SK-N-SH treated with all-trans-retinoic acid at 6 μM for 48 hours (cell line): ENCODE measurements around the gene UNC5B.

Experiments used
- CREB5 ChIP-seq: fragments of 250-450 bp; sonication (Bioruptor Pico); IDR thresholded peaks from 2 replicates; pipeline ENCODE4 v1.5.1; 2020; ENCODE audit warnings: low read depth, mild to moderate bottlenecking, moderate library complexity
- CSRNP3 ChIP-seq: fragments of 250-450 bp; sonication (Bioruptor Pico); IDR thresholded peaks from 2 replicates; pipeline ENCODE4 v1.5.1; 2021; ENCODE audit warnings: mild to moderate bottlenecking, moderate library complexity
- ESRRG ChIP-seq: fragments of 250-450 bp; sonication (Bioruptor Pico); IDR thresholded peaks from 2 replicates; pipeline ENCODE4 v1.6.1; 2021; ENCODE audit warnings: mild to moderate bottlenecking
- GLIS3 ChIP-seq: fragments of 250-450 bp; sonication (Bioruptor Pico); IDR thresholded peaks from 2 replicates; pipeline ENCODE4 v1.5.0; 2020; ENCODE audit warnings: mild to moderate bottlenecking, moderate library complexity
- POU6F1 ChIP-seq: fragments of 250-450 bp; sonication (Bioruptor Pico); IDR thresholded peaks from 2 replicates; pipeline ENCODE4 v1.8.0; 2021; ENCODE audit warnings: low read depth, mild to moderate bottlenecking, moderate library complexity, borderline replicate concordance
- ZC3H10 ChIP-seq: fragments of 250-450 bp; sonication (Bioruptor Pico); IDR thresholded peaks from 2 replicates; pipeline ENCODE4 v1.5.1; 2021; ENCODE audit warnings: mild to moderate bottlenecking, moderate library complexity
- ZNF565 ChIP-seq: fragments of 450-650 bp; formaldehyde crosslinking; conservative IDR thresholded peaks from 2 replicates; pipeline ENCODE4 v1.5.0; 2020; ENCODE audit warnings: low read depth, mild to moderate bottlenecking, moderate library complexity
- ZNF70 ChIP-seq: fragments of 450-650 bp; formaldehyde crosslinking; IDR thresholded peaks from 2 replicates; pipeline ENCODE4 v1.5.0; 2020; ENCODE audit warnings: mild to moderate bottlenecking, moderate library complexity
- TF ChIP-seq, protein P1 (sequence below): fragments of 250-450 bp; sonication (Bioruptor Pico); IDR thresholded peaks from 2 replicates; pipeline ENCODE4 v1.8.0; 2020; ENCODE audit warnings: mild to moderate bottlenecking, moderate library complexity, borderline replicate concordance

DNA sequence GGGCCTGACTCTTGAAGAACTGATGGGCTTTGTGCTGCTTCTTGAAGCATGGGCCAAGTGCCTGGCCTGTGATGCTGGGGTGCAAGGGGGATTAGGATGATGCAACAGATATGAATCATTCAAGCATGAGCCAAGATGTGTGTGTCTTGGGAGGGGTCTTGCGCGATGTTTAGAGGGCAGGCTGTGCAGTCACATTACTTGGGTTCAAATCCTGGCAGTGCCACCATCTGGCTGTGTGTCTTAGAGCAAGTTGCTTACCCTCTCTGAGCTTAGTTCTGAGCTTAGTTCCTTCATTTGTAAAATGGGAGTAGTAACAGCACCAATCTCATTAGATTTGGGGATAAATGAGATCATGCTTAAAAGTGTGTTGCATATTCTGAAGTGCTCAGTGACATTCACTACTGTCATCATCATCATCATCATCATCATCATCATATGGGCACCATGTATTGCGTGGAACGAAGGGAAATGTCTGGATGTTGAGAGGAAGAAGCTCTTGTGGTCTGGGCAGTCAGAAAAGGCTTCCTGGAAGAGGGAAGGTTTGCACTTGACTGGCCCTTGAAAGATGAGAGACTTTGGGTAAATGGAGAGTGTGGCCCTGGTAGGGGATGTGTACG lies 9.3 kb downstream of the UNC5B start:
- TF ChIP-seq, protein P1, sequence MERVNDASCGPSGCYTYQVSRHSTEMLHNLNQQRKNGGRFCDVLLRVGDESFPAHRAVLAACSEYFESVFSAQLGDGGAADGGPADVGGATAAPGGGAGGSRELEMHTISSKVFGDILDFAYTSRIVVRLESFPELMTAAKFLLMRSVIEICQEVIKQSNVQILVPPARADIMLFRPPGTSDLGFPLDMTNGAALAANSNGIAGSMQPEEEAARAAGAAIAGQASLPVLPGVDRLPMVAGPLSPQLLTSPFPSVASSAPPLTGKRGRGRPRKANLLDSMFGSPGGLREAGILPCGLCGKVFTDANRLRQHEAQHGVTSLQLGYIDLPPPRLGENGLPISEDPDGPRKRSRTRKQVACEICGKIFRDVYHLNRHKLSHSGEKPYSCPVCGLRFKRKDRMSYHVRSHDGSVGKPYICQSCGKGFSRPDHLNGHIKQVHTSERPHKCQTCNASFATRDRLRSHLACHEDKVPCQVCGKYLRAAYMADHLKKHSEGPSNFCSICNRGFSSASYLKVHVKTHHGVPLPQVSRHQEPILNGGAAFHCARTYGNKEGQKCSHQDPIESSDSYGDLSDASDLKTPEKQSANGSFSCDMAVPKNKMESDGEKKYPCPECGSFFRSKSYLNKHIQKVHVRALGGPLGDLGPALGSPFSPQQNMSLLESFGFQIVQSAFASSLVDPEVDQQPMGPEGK (CRISPR knock-in tag), result no peak
- TF ChIP-seq CSRNP3 (CRISPR knock-in tag) (no peak), ZC3H10 (CRISPR knock-in tag) (no peak), POU6F1 (CRISPR knock-in tag) (no peak), GLIS3 (CRISPR knock-in tag) (no peak), ESRRG (CRISPR knock-in tag) (no peak), ZNF70 (CRISPR knock-in tag) (no peak), ZNF565 (no peak), CREB5 (CRISPR knock-in tag) (no peak)
